Activated CD8-positive, alpha-beta T cell treated with anti-CD3 and anti-CD28 coated beads for 36 hours (primary cell): ENCODE measurements around the gene GAB1. TPM values are rescaled to one million over a fixed set of nuclear protein-coding genes. Genes with fewer than 3 reads are reported as not detected.

Experiments used
- ATAC-seq: fragments of 200-7000 bp; cut with Tn5 transposase; one replicate; pipeline ENCODE4 v1.10.0; 2021; ENCODE audit warnings: mild to moderate bottlenecking, moderate library complexity
- CTCF ChIA-PET: fragments of 350-600 bp; sonication (Branson Sonifier 250); formaldehyde crosslinking; loops from one replicate; lab custom pipeline; 2021; ENCODE audit warnings: antibody characterized with exemption; lab: Charles Lee
- POLR2A ChIA-PET: fragments of 350-600 bp; sonication (Branson Sonifier 250); formaldehyde crosslinking; loops from one replicate; lab custom pipeline; 2021; ENCODE audit warnings: antibody characterized with exemption; lab: Charles Lee
- DNase-seq: peaks from one replicate; pipeline ENCODE4 v3.0.0-alpha.2; 2020
- H3K27ac Mint-ChIP-seq: one replicate; pipeline ENCODE4 v1.8.0; 2021; ENCODE audit warnings: mild to moderate bottlenecking, mixed read lengths
- H3K27me3 Mint-ChIP-seq: one replicate; pipeline ENCODE4 v1.8.0; 2021; ENCODE audit warnings: mixed read lengths
- H3K36me3 Mint-ChIP-seq: one replicate; pipeline ENCODE4 v1.8.0; 2021; ENCODE audit warnings: low read depth, mixed read lengths
- H3K4me1 Mint-ChIP-seq: one replicate; pipeline ENCODE4 v1.8.0; 2021; ENCODE audit warnings: low read depth, mixed read lengths
- H3K4me3 Mint-ChIP-seq: one replicate; pipeline ENCODE4 v1.8.0; 2021; ENCODE audit warnings: mild to moderate bottlenecking, moderate library complexity, mixed read lengths
- H3K9me3 Mint-ChIP-seq: one replicate; pipeline ENCODE4 v1.8.0; 2021; ENCODE audit warnings: mixed read lengths
- intact Hi-C: fragments of 100-400 bp; cut with micrococcal nuclease; formaldehyde crosslinking; loops from one replicate; pipeline ENCODE4 v1.10.0; 2022
- total RNA-seq, 2 experiments: library from RNA; stranded (reverse); gene quantifications; one replicate each; pipeline ENCODE4 v1.2.3, GENCODE V29; 2021
- TF ChIP-seq, protein P1 (sequence below): fragments of 200-600 bp; IDR thresholded peaks from one replicate; pipeline ENCODE4 v1.8.0; 2022; ENCODE audit warnings: antibody characterized with exemption, mild to moderate bottlenecking

GAB1 gene
- total RNA-seq, 2 experiments from 2014 or later: 0.20 to 0.34 TPM

DNA sequence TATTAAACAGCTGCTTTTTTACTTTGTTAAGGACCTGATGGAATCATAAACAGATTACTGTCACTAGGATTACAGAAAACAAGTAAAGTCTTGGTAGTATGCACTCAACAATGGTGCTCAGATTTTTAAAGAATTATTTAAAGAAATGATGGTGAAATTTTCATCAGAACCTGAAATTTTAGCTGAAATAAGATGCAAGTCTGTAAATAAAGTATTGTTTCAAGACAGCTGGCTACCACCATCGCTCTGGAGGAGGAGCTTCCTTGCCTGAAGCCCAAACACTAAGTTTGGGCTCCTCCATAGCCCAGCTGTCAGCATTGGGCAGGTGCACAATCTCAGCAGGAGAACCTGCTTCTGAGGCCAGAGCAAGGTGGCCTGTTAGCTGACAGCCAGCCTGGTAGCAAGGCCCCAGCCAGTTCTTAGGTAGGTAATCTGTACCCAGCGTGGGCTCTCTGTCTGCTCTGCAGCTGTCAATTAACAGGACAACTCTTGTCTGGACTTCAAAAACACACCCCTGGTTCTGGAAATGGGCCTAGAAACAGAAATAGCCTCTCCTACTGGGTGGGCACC is 4.6 kb downstream of the GAB1 start:
- POLR2A ChIA-PET: no interaction called here
- ATAC-seq (no peak), DNase-seq (no peak)
- Mint-ChIP-seq H3K27me3 (peaks cover 34% of the 10 kb centered on the region), H3K27ac (no peak overlapping the region), H3K9me3 (no peaks in the 10 kb centered on the region), H3K36me3 (no peaks in the 10 kb centered on the region), H3K4me3 (no peak overlapping the region), H3K4me1 (peaks cover 3% of the 10 kb centered on the region)
- CTCF ChIA-PET: interaction anchor here (0.6 to 1.4 kb wide), 2 partner anchors 28 to 63 kb away, joined by 3 read pairs; no protein-coding TSS in a partner anchor
- TF ChIP-seq, protein P1, sequence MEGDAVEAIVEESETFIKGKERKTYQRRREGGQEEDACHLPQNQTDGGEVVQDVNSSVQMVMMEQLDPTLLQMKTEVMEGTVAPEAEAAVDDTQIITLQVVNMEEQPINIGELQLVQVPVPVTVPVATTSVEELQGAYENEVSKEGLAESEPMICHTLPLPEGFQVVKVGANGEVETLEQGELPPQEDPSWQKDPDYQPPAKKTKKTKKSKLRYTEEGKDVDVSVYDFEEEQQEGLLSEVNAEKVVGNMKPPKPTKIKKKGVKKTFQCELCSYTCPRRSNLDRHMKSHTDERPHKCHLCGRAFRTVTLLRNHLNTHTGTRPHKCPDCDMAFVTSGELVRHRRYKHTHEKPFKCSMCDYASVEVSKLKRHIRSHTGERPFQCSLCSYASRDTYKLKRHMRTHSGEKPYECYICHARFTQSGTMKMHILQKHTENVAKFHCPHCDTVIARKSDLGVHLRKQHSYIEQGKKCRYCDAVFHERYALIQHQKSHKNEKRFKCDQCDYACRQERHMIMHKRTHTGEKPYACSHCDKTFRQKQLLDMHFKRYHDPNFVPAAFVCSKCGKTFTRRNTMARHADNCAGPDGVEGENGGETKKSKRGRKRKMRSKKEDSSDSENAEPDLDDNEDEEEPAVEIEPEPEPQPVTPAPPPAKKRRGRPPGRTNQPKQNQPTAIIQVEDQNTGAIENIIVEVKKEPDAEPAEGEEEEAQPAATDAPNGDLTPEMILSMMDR: no peak
- intact Hi-C loops: no loop called here

DNA sequence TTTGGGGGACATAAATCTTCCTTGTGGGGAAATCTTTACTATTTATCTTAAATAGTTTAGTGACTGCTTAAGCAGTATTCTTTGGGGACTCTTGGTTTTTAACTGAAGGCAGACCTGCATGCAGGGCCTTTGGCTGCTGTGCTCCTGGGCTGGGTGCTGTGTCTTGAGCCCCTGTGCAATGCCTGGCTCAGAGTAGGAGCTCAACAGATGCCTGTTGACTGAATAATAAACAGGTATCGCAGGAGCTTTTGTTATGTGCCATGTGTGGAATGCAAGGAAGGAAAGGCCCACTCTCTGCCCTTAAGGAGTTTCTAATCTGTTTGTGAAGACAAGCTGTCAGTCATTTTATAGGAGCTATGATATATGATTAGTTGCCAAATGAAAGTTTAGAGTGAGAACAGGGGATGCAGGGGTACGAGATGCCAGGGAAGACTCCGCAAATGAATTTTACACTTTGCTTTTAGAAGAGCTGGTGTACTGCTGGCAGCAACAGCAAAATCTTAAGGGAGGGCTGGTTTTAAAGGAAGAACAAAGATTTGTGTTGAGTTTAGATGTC is 6.7 kb downstream of the GAB1 start:
- intact Hi-C loops: no loop called here
- H3K36me3 Mint-ChIP-seq: no peaks in the 10 kb centered on the region
- no peaks in the 10 kb centered on the region for H3K9me3 Mint-ChIP-seq
- TF ChIP-seq, protein P1: no peak
- H3K4me1 Mint-ChIP-seq: no peaks in the 10 kb centered on the region
- DNase-seq (no peak), ATAC-seq (no peak)
- H3K4me3 Mint-ChIP-seq: no peak overlapping the region
- ChIA-PET CTCF (interaction anchor here (0.9 to 1.6 kb wide), 3 partner anchors 11 to 16 kb away, joined by 3 read pairs; no protein-coding TSS in a partner anchor), POLR2A (no interaction called here)
- H3K27me3 Mint-ChIP-seq: peaks cover 27% of the 10 kb centered on the region
- H3K27ac Mint-ChIP-seq: no peak overlapping the region

GRCh38 chr4:143344041-143344440 is 7.4 kb downstream of the GAB1 start:
- ChIA-PET CTCF (interaction anchor here (0.9 to 1.2 kb wide), 2 partner anchors 10 to 15 kb away, joined by 3 read pairs; no protein-coding TSS in a partner anchor), POLR2A (no interaction called here)
- Mint-ChIP-seq H3K4me1 (no peaks in the 10 kb centered on the region), H3K27ac (no peak overlapping the region), H3K36me3 (no peaks in the 10 kb centered on the region), H3K4me3 (no peak overlapping the region), H3K27me3 (peaks cover 20% of the 10 kb centered on the region), H3K9me3 (no peaks in the 10 kb centered on the region)
- DNase-seq (no peak), ATAC-seq (no peak)
- intact Hi-C loops: no loop called here
- TF ChIP-seq, protein P1: no peak

GRCh38 chr4:143344774-143345173 is 8.1 kb downstream of the GAB1 start:
- ChIA-PET POLR2A (no interaction called here), CTCF (interaction anchor here (1.2 kb wide), 1 partner anchor 14 kb away, joined by 3 read pairs; no protein-coding TSS in a partner anchor)
- Mint-ChIP-seq H3K4me1 (no peaks in the 10 kb centered on the region), H3K36me3 (no peaks in the 10 kb centered on the region), H3K9me3 (no peaks in the 10 kb centered on the region), H3K27ac (no peak overlapping the region), H3K4me3 (no peak overlapping the region), H3K27me3 (peaks cover 13% of the 10 kb centered on the region)
- ATAC-seq (no peak), DNase-seq (no peak)
- intact Hi-C loops: no loop called here
- TF ChIP-seq, protein P1: no peak

DNA sequence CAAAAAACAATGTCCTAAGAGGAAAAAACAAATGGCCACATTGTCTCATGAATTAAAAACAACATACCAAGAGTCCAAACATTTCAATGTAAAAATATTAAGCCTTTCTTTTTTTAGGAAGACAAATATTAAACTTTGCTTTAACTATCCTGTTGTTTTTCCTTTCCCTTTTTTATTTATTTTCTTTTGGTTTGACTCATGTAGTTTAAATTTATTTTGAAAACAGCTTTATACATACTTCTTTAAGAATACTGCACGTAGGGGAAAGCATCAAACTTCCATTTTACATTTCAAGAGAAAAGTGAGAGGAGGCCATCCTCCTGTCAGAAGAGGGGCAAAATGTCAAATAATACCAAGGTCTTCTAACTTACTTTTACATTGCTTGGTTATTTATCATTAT is 8.7 kb downstream of the GAB1 start:
- no peak for ATAC-seq
- no peak overlapping the region for H3K4me3 Mint-ChIP-seq
- H3K27ac Mint-ChIP-seq: no peak overlapping the region
- H3K4me1 Mint-ChIP-seq: no peaks in the 10 kb centered on the region
- peaks cover 9% of the 10 kb centered on the region for H3K27me3 Mint-ChIP-seq
- no peaks in the 10 kb centered on the region for H3K9me3 Mint-ChIP-seq
- no peak for DNase-seq
- intact Hi-C loops: no loop called here
- ChIA-PET CTCF (no interaction called here), POLR2A (interaction anchor here (0.7 kb wide), 1 partner anchor 199 kb away, joined by 3 read pairs; no protein-coding TSS in a partner anchor)
- TF ChIP-seq, protein P1: no peak
- no peaks in the 10 kb centered on the region for H3K36me3 Mint-ChIP-seq
